PC-9 (cell line): Measurements from ENCODE around the gene TCN1. TPM values are rescaled to one million over a fixed set of nuclear protein-coding genes. Genes with fewer than 3 reads are reported as not detected.

ENCODE experiments used
- BruUV-seq: library from RNA; stranded (reverse); fragments of 400-500 nt; replicated peaks from 2 replicates; lab custom pipeline; 2021; lab: Mats Ljungman, UMichigan
- CTCF ChIA-PET: fragments of 300-600 bp; sonication (Branson Sonifier 250); formaldehyde crosslinking; loops from one replicate; lab custom pipeline; 2022; ENCODE audit warnings: antibody characterized with exemption; lab: Charles Lee
- POLR2A ChIA-PET: fragments of 300-600 bp; sonication (Branson Sonifier 250); formaldehyde crosslinking; loops from one replicate; lab custom pipeline; 2022; ENCODE audit warnings: antibody characterized with exemption; ENCODE audit not compliant: unreplicated experiment; lab: Charles Lee
- DNase-seq, 2 experiments: peaks; one replicate each; pipeline versions ENCODE4 v3.0.0 to v3.0.0-alpha.2; 2015 to 2022; ENCODE audit warnings: mixed read lengths in 1 of 2
- H2AFZ ChIP-seq: fragments of 200-600 bp; sonication (generic); 2 replicates; pipeline ENCODE4 v1.8.1; 2017; ENCODE audit warnings: antibody characterized with exemption
- H3F3A ChIP-seq: fragments of 200-600 bp; sonication (generic); 2 replicates; pipeline ENCODE4 v1.8.1; 2017; ENCODE audit warnings: antibody characterized with exemption, mild to moderate bottlenecking, low read depth; ENCODE audit not compliant: insufficient read depth
- H3K27ac ChIP-seq: fragments of 200-600 bp; sonication (generic); 2 replicates; pipeline ENCODE4 v1.6.1; 2016; ENCODE audit warnings: mixed run types
- H3K27me3 ChIP-seq: fragments of 200-600 bp; sonication (generic); 2 replicates; pipeline ENCODE4 v1.6.1; 2016; ENCODE audit warnings: low read depth, mixed run types; ENCODE audit not compliant: insufficient read depth
- H3K36me3 ChIP-seq: fragments of 200-600 bp; sonication (generic); 2 replicates; pipeline ENCODE4 v1.6.1; 2016; ENCODE audit warnings: low read depth, mixed run types
- H3K4me1 ChIP-seq: fragments of 200-600 bp; sonication (generic); replicated peaks from 2 replicates; pipeline ENCODE4 v1.6.1; 2016; ENCODE audit warnings: mixed run types; ENCODE audit not compliant: insufficient read depth
- H3K4me2 ChIP-seq: fragments of 200-600 bp; sonication (generic); 2 replicates; pipeline ENCODE4 v1.6.1; 2017; ENCODE audit warnings: mixed run types
- H3K4me3 ChIP-seq: fragments of 200-600 bp; sonication (generic); 2 replicates; pipeline ENCODE4 v1.6.1; 2016; ENCODE audit warnings: mixed run types
- H3K79me2 ChIP-seq: fragments of 200-600 bp; sonication (generic); 2 replicates; pipeline ENCODE4 v1.6.1; 2017; ENCODE audit warnings: low read depth, mixed run types
- H3K9me2 ChIP-seq: fragments of 200-600 bp; sonication (generic); 2 replicates; pipeline ENCODE4 v1.8.1; 2017; ENCODE audit warnings: mild to moderate bottlenecking; ENCODE audit not compliant: insufficient read depth
- H3K9me3 ChIP-seq: fragments of 200-600 bp; sonication (generic); 2 replicates; pipeline ENCODE4 v1.8.1; 2016; ENCODE audit warnings: low read depth; ENCODE audit not compliant: insufficient read depth
- H4K20me1 ChIP-seq: fragments of 200-600 bp; sonication (generic); 2 replicates; pipeline ENCODE4 v1.8.1; 2017; ENCODE audit not compliant: insufficient read depth
- CTCF ChIP-seq: fragments of 200-600 bp; sonication (generic); conservative IDR thresholded peaks from 2 replicates; pipeline ENCODE4 v1.6.1; 2017; ENCODE audit warnings: mixed run types, antibody characterized with exemption, mild to moderate bottlenecking, moderate library complexity
- EZH2 ChIP-seq: fragments of 200-600 bp; sonication (generic); IDR thresholded peaks from 2 replicates; pipeline ENCODE4 v1.8.0; 2017; ENCODE audit warnings: antibody characterized with exemption, low read depth
- intact Hi-C: fragments of 100-400 bp; cut with micrococcal nuclease; formaldehyde crosslinking; loops from one replicate; pipeline ENCODE4 v1.10.0; 2022; ENCODE audit not compliant: unreplicated experiment
- total RNA-seq: library from RNA; stranded (reverse); gene quantifications from 2 replicates; pipeline ENCODE4 v1.2.3, GENCODE V29; 2021

TCN1 gene
- total RNA-seq, 1 experiment from 2014 or later, result 1.4 TPM

GRCh38 chr11:59833602-59834001, 32.7 kb downstream of the TCN1 start:
- no peak overlapping the region for H3K4me3 ChIP-seq
- CTCF ChIA-PET, result no interaction called here
- TF ChIP-seq CTCF, result no peak
- no peak for TF ChIP-seq EZH2
- H2AFZ ChIP-seq, result no peak overlapping the region
- H3K36me3 ChIP-seq, result no peaks in the 10 kb centered on the region
- no TSS peak for BruUV-seq
- no peaks in the 10 kb centered on the region for H3K9me2 ChIP-seq
- H3K4me2 ChIP-seq, result no peak overlapping the region
- DNase-seq, result no peak
- no peaks in the 10 kb centered on the region for H3K9me3 ChIP-seq
- H3K79me2 ChIP-seq, result no peaks in the 10 kb centered on the region
- intact Hi-C loops, result no loop called here
- H3F3A ChIP-seq, result no peaks in the 10 kb centered on the region
- POLR2A ChIA-PET, result no interaction called here
- no peaks in the 10 kb centered on the region for H3K4me1 ChIP-seq
- H4K20me1 ChIP-seq, result no peaks in the 10 kb centered on the region
- no peaks in the 10 kb centered on the region for H3K27me3 ChIP-seq
- H3K27ac ChIP-seq, result no peak overlapping the region

GRCh38 chr11:59829358-59829757, 36.9 kb downstream of the TCN1 start:
- Histone ChIP-seq H3K4me2 (no peak overlapping the region), H3K27me3 (no peaks in the 10 kb centered on the region), H3K36me3 (no peaks in the 10 kb centered on the region), H3K4me1 (no peaks in the 10 kb centered on the region), H3F3A (no peaks in the 10 kb centered on the region), H3K9me2 (no peaks in the 10 kb centered on the region; the same call in 1 of the 2 replicates), H3K9me3 (no peaks in the 10 kb centered on the region), H2AFZ (no peak overlapping the region), H4K20me1 (no peaks in the 10 kb centered on the region), H3K4me3 (no peak overlapping the region), H3K79me2 (no peaks in the 10 kb centered on the region), H3K27ac (no peak overlapping the region)
- ChIA-PET CTCF (interaction anchor here (1.0 kb wide), 1 partner anchor 90 kb away, joined by 3 read pairs; no protein-coding TSS in a partner anchor), POLR2A (no interaction called here)
- TF ChIP-seq CTCF (no peak), EZH2 (no peak)
- no peak for DNase-seq
- BruUV-seq, result no TSS peak
- intact Hi-C loops, result loop anchor here (10.0 kb wide), 1 partner anchor 195 kb away; no protein-coding TSS in a partner anchor

- Histone ChIP-seq H4K20me1 (no peaks in the 10 kb centered on the region), H3F3A (no peaks in the 10 kb centered on the region), H3K4me2 (peak overlapping the region; percentile 48; the same call in 1 of the 2 replicates), H3K36me3 (no peaks in the 10 kb centered on the region), H3K27ac (no peak overlapping the region), H3K4me1 (no peaks in the 10 kb centered on the region), H3K27me3 (no peaks in the 10 kb centered on the region), H3K79me2 (no peaks in the 10 kb centered on the region), H3K9me3 (no peaks in the 10 kb centered on the region), H2AFZ (peak overlapping the region; percentile 45; the same call in 1 of the 2 replicates), H3K9me2 (no peaks in the 10 kb centered on the region; the same call in 1 of the 2 replicates), H3K4me3 (no peak overlapping the region)
- ChIA-PET POLR2A (interaction anchor here (0.6 kb wide), 1 partner anchor 283 kb away, joined by 7 read pairs; no protein-coding TSS in a partner anchor), CTCF (interaction anchor here (0.7 to 1.0 kb wide), 2 partner anchors 96 to 97 kb away, joined by 5 to 11 read pairs; no protein-coding TSS in a partner anchor)
- peak; percentile 37 to 62 for DNase-seq
- TF ChIP-seq EZH2 (no peak), CTCF (peak; percentile 85)
- intact Hi-C loops, result loop anchor here (1.0 to 10.0 kb wide), 5 partner anchors 96 to 429 kb away; no protein-coding TSS in a partner anchor
- no TSS peak for BruUV-seq
Observed at GRCh38 chr11:59822989-59823566, 43.2 kb downstream of the TCN1 start.
